Activated T-helper 17 cell treated with anti-CD3 and anti-CD28 coated beads, Interleukin-2, amount 50 U/mL, for 72 hours (primary cell): ENCODE measurements around the gene VAT1. TPM values are rescaled to one million over a fixed set of nuclear protein-coding genes. Genes with fewer than 3 reads are reported as not detected.
"Not testable (repeated sequence)": the region's sequence is repeated elsewhere in the genome, so short reads cannot be mapped to it uniquely, and the experiment has no call there.

Source experiments
- ATAC-seq: fragments of 150-1000 bp; cut with Tn5 transposase; replicated peaks from 2 replicates; pipeline ENCODE4 v1.10.0; 2021; ENCODE audit warnings: mild to moderate bottlenecking, moderate library complexity
- H3K27ac Mint-ChIP-seq: one replicate; pipeline ENCODE4 v1.8.0; 2022; ENCODE audit warnings: mixed read lengths
- H3K27me3 Mint-ChIP-seq: one replicate; pipeline ENCODE4 v1.8.0; 2022; ENCODE audit warnings: mixed read lengths
- H3K36me3 Mint-ChIP-seq: one replicate; pipeline ENCODE4 v1.8.0; 2022; ENCODE audit warnings: low read depth, mild to moderate bottlenecking, mixed read lengths
- H3K4me1 Mint-ChIP-seq: one replicate; pipeline ENCODE4 v1.8.0; 2022; ENCODE audit warnings: mixed read lengths
- H3K4me3 Mint-ChIP-seq: one replicate; pipeline ENCODE4 v1.8.0; 2022; ENCODE audit warnings: mild to moderate bottlenecking, mixed read lengths
- H3K9me3 Mint-ChIP-seq: one replicate; pipeline ENCODE4 v1.8.0; 2022; ENCODE audit warnings: mixed read lengths
- total RNA-seq, 2 donors: library from RNA; stranded (reverse); gene quantifications; one replicate each; pipeline ENCODE4 v1.2.3, GENCODE V29; 2022

The VAT1 gene
- total RNA-seq, 2 donors from 2014 or later: 30.9 to 36.5 TPM

GRCh38 chr17:42980274-42980765 is 41.9 kb downstream of the VAT1 start, which contains the start of gene RUNDC1:
TSS of gene RUNDC1 (plus strand) at chr17:42980565. CDS start at chr17:42980577, 12 bp downstream.
- Mint-ChIP-seq H3K27me3 (no peaks in the 10 kb centered on the region), H3K27ac (peak within 1 kb of the TSS; percentile 95), H3K4me3 (peak within 1 kb of the TSS; percentile 93), H3K4me1 (peaks cover 17% of the 10 kb centered on the region), H3K36me3 (peaks cover 52% of the 10 kb centered on the region), H3K9me3 (no peaks in the 10 kb centered on the region)
- ATAC-seq: peak; percentile 88

GRCh38 chr17:42979511-42980273 is 42.5 kb downstream of the VAT1 start, which contains the start of gene PTGES3L:
TSS of gene PTGES3L (minus strand) at chr17:42980080. CDS start at chr17:42980053, 27 bp downstream.
- peak within 1 kb of the TSS; percentile 93 for H3K4me3 Mint-ChIP-seq
- H3K36me3 Mint-ChIP-seq: peaks cover 46% of the 10 kb centered on the region
- no peaks in the 10 kb centered on the region for H3K27me3 Mint-ChIP-seq
- peaks cover 17% of the 10 kb centered on the region for H3K4me1 Mint-ChIP-seq
- H3K27ac Mint-ChIP-seq: peak within 1 kb of the TSS; percentile 95
- no peaks in the 10 kb centered on the region for H3K9me3 Mint-ChIP-seq
- peak; percentile 76 for ATAC-seq

GRCh38 chr17:42975701-42976100 is 46.5 kb downstream of the VAT1 start:
- ATAC-seq, H3K9me3 Mint-ChIP-seq, H3K27ac Mint-ChIP-seq, H3K27me3 Mint-ChIP-seq, H3K4me3 Mint-ChIP-seq, H3K4me1 Mint-ChIP-seq, H3K36me3 Mint-ChIP-seq: not testable (repeated sequence)

GRCh38 chr17:42975265-42975664 is 46.9 kb downstream of the VAT1 start:
- ATAC-seq: no peak
- H3K36me3 Mint-ChIP-seq: peaks cover 4% of the 10 kb centered on the region
- peaks cover 6% of the 10 kb centered on the region for H3K4me1 Mint-ChIP-seq
- no peak overlapping the region for H3K4me3 Mint-ChIP-seq
- H3K27me3 Mint-ChIP-seq: no peaks in the 10 kb centered on the region
- H3K27ac Mint-ChIP-seq: no peak overlapping the region
- H3K9me3 Mint-ChIP-seq: no peaks in the 10 kb centered on the region

GRCh38 chr17:42973323-42973722 is 48.9 kb downstream of the VAT1 start:
- not testable (repeated sequence) for H3K36me3 Mint-ChIP-seq, H3K9me3 Mint-ChIP-seq, H3K4me1 Mint-ChIP-seq, H3K27ac Mint-ChIP-seq, H3K4me3 Mint-ChIP-seq, ATAC-seq, H3K27me3 Mint-ChIP-seq

- Mint-ChIP-seq H3K27me3 (no peaks in the 10 kb centered on the region), H3K9me3 (no peaks in the 10 kb centered on the region), H3K36me3 (no peaks in the 10 kb centered on the region), H3K4me1 (no peaks in the 10 kb centered on the region), H3K27ac (no peak overlapping the region), H3K4me3 (no peak overlapping the region)
- ATAC-seq: no peak
Observed at GRCh38 chr17:42971589-42971988, 50.6 kb downstream of the VAT1 start.

- no peak overlapping the region for H3K27ac Mint-ChIP-seq
- H3K4me3 Mint-ChIP-seq: no peak overlapping the region
- no peak for ATAC-seq
- H3K9me3 Mint-ChIP-seq: no peaks in the 10 kb centered on the region
- H3K36me3 Mint-ChIP-seq: peaks cover 5% of the 10 kb centered on the region
- peaks cover 5% of the 10 kb centered on the region for H3K4me1 Mint-ChIP-seq
- H3K27me3 Mint-ChIP-seq: no peaks in the 10 kb centered on the region
Observed at GRCh38 chr17:42969001-42969581, 53.1 kb downstream of the VAT1 start.

- ATAC-seq: no peak
- Mint-ChIP-seq H3K4me3 (no peak overlapping the region), H3K4me1 (peaks cover 12% of the 10 kb centered on the region), H3K36me3 (peaks cover 16% of the 10 kb centered on the region), H3K27ac (no peak overlapping the region), H3K9me3 (no peaks in the 10 kb centered on the region), H3K27me3 (no peaks in the 10 kb centered on the region)
Observed at GRCh38 chr17:42967925-42968324, 54.3 kb downstream of the VAT1 start.

Other genes starting within 250 kb of the VAT1 start
- gene VPS25, start 248.9 kb downstream of the VAT1 start, total RNA-seq: 10 to 100 TPM; 39.3 to 47.5 TPM
- 1 to 10 TPM in 1 of 2 donors, under 1 TPM in 1; 0.41 to 1.5 TPM for gene WNK4, start 241.8 kb downstream of the VAT1 start, total RNA-seq
- gene COA3, start 223.7 kb downstream of the VAT1 start, total RNA-seq: 10 to 100 TPM; 18.6 to 31.2 TPM
- under 1 TPM in 1 of 2 donors, not detected in 1; 0.24 TPM for gene CNTD1, start 223.5 kb downstream of the VAT1 start, total RNA-seq
- gene BECN1, start 198.1 kb downstream of the VAT1 start, total RNA-seq: 10 to 100 TPM; 62.3 to 98.2 TPM
- gene PSME3, start 189.0 kb downstream of the VAT1 start, total RNA-seq: 100 to 1,000 TPM in 1 of 2 donors, 10 to 100 TPM in 1; 56.5 to 159 TPM
- gene AOC2, start 177.8 kb downstream of the VAT1 start, total RNA-seq: 1 to 10 TPM; 2.0 to 3.4 TPM
- 1 to 10 TPM; 2.2 to 3.0 TPM for gene AOC3, start 171.2 kb downstream of the VAT1 start, total RNA-seq
- gene G6PC1, start 121.6 kb downstream of the VAT1 start, total RNA-seq: not detected
- 10 to 100 TPM; 58.5 to 61.3 TPM for gene AARSD1, start 57.9 kb downstream of the VAT1 start, total RNA-seq
- gene PTGES3L, start 42.3 kb downstream of the VAT1 start, total RNA-seq: 1 to 10 TPM; 1.4 to 2.7 TPM
- gene RUNDC1, start 41.8 kb downstream of the VAT1 start, total RNA-seq: 10 to 100 TPM; 15.7 to 21.9 TPM
- 1,000 to 10,000 TPM; 1,154 to 1,186 TPM for gene RPL27, start 24.0 kb downstream of the VAT1 start, total RNA-seq
- 10 to 100 TPM; 38.4 to 45.4 TPM for gene IFI35, start 15.6 kb downstream of the VAT1 start, total RNA-seq
- gene RND2, start 2.8 kb upstream of the VAT1 start, total RNA-seq: not detected
- 10 to 100 TPM; 80.3 to 93.4 TPM for gene BRCA1, start 103.0 kb upstream of the VAT1 start, total RNA-seq
- gene NBR1, start 148.8 kb upstream of the VAT1 start, total RNA-seq: 10 to 100 TPM; 47.2 to 83.1 TPM
- 10 to 100 TPM in 1 of 2 donors, 1 to 10 TPM in 1; 9.5 to 28.4 TPM for gene TMEM106A, start 189.5 kb upstream of the VAT1 start, total RNA-seq
- gene CCDC200, start 206.2 kb upstream of the VAT1 start, total RNA-seq: 1 to 10 TPM in 1 of 2 donors, not detected in 1; 1.1 TPM
- gene RNU2-1, start 211.6 kb upstream of the VAT1 start, total RNA-seq: 1,000 to 10,000 TPM; 5,691 to 6,034 TPM